ENCODE results near the gene TCERG1L.

The TCERG1L gene

GRCh38 chr10:131124945-131125344, 186.6 kb downstream of the TCERG1L start:
- DNase-seq = no peak
- H3K4me1 Mint-ChIP-seq (ENCODE audit: low read depth) = peaks cover 3% of the 10 kb centered on the region
- no peak overlapping the region for H3K4me3 Mint-ChIP-seq
- no peaks in the 10 kb centered on the region for H3K9me3 Mint-ChIP-seq
- no peaks in the 10 kb centered on the region for H3K27me3 Mint-ChIP-seq
- no peak overlapping the region for H3K27ac Mint-ChIP-seq
- H3K36me3 Mint-ChIP-seq (ENCODE audit: low read depth) = no peaks in the 10 kb centered on the region

DNA sequence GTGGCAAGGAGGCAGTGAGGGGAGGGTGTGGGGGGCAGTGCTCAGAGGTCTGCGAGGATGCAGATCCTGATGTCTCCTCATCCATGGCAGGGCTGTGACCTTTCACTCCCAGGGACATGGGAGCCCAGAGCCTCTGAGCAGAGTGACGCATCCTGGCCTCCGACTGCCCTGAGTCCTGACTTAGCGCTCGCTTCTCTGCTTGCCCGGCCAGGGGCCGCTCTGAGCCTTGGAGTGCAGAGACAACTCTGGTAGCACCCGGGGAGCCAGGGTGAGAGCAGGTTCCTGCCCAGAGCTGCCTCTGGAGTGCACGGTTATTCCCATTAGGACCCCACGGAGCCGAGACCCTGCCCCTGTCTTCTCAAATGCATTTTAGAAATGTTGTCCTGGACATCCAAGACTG, 188.0 kb downstream of the TCERG1L start:
- no peak for DNase-seq
- Mint-ChIP-seq H3K27ac (no peak overlapping the region), H3K27me3 (no peaks in the 10 kb centered on the region), H3K36me3 (ENCODE audit: low read depth) (no peaks in the 10 kb centered on the region), H3K4me3 (no peak overlapping the region), H3K9me3 (no peaks in the 10 kb centered on the region), H3K4me1 (ENCODE audit: low read depth) (peaks cover 3% of the 10 kb centered on the region)

DNA sequence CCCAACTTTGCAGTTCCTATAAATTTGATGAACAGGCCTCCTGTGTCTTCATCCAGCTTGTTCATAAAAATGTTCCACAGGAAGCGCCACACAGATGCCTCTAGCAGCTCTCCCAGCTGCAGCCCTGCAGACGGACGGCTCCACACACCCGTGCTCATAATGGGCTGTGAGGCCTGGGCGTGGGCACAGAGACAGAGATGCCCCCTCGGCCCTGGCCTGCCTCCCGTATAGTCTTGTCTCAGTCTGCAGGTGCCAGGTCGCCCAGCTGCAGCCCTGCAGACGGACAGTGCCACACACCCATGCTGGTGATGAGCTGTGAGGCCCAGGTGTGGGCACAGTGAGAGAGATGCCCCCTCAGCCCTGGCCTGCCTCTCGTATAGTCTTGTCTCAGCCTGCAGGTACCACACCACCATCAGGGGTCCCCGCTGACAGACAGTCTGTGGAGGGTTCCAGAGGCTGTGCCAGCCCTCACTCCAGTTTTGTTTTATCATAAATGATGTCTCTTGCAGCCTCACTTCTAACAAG, 189.9 kb downstream of the TCERG1L start:
- no peaks in the 10 kb centered on the region for H3K36me3 Mint-ChIP-seq (ENCODE audit: low read depth)
- no peaks in the 10 kb centered on the region for H3K27me3 Mint-ChIP-seq

GRCh38 chr10:131119626-131120355, 191.7 kb downstream of the TCERG1L start:
- Mint-ChIP-seq H3K27ac (no peak overlapping the region), H3K4me3 (no peak overlapping the region), H3K36me3 (ENCODE audit: low read depth) (no peaks in the 10 kb centered on the region), H3K4me1 (ENCODE audit: low read depth) (no peaks in the 10 kb centered on the region), H3K9me3 (no peaks in the 10 kb centered on the region), H3K27me3 (no peaks in the 10 kb centered on the region)
- DNase-seq = no peak

More for the DNA sequence above, 189.9 kb downstream of the TCERG1L start:
- no peaks in the 10 kb centered on the region for H3K4me1 Mint-ChIP-seq (ENCODE audit: low read depth)
- DNase-seq = no peak
- H3K27ac Mint-ChIP-seq = no peak overlapping the region
- H3K4me3 Mint-ChIP-seq = no peak overlapping the region
- H3K9me3 Mint-ChIP-seq = no peaks in the 10 kb centered on the region

DNA sequence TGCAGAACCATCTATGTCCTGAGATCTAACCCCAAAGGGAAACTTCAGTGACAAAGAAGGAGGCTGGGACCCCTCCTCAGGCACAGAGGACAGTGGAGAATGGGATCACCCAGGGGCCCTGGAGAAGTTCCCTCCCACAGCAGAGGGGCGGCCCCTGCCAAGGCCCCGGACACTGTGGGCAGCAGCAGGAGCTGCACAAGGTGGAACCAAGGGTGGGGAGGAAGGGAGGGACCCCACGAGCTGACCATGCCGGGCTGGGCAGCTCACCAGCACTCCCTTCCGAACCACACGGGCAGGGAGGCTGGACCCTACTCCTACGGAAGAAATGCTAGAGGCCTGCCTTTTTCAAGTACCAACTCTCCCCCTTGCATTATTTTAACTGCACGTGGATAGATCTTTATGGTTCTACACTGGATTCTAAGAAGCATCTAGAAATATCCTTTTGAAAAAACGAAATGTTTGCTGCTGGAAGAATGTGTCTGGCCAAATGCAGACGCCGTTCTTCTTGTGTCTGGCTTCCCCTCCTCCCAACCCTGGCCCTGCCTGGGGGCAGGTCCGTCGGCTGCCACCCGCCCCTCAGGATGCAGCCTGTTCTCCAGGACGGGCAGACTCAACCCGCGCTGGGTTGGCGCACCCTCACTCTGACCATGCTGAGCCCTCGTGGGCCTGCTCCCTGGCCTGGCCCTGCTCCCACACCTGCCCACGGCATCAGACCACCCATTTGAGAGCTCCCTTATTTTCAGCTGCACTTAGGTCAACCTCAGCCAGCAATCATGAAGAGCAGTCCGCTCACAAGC, 193.9 kb downstream of the TCERG1L start:
- H3K27ac Mint-ChIP-seq = no peak overlapping the region
- H3K9me3 Mint-ChIP-seq = no peaks in the 10 kb centered on the region
- no peak overlapping the region for H3K4me3 Mint-ChIP-seq
- no peak for DNase-seq
- no peaks in the 10 kb centered on the region for H3K4me1 Mint-ChIP-seq (ENCODE audit: low read depth)
- no peaks in the 10 kb centered on the region for H3K36me3 Mint-ChIP-seq (ENCODE audit: low read depth)
- H3K27me3 Mint-ChIP-seq = no peaks in the 10 kb centered on the region

GRCh38 chr10:131116991-131117375, 194.5 kb downstream of the TCERG1L start:
- no peaks in the 10 kb centered on the region for H3K36me3 Mint-ChIP-seq (ENCODE audit: low read depth)
- no peak for DNase-seq
- H3K4me1 Mint-ChIP-seq (ENCODE audit: low read depth) = no peaks in the 10 kb centered on the region
- H3K4me3 Mint-ChIP-seq = no peak overlapping the region
- no peak overlapping the region for H3K27ac Mint-ChIP-seq
- H3K27me3 Mint-ChIP-seq = no peaks in the 10 kb centered on the region
- H3K9me3 Mint-ChIP-seq = no peaks in the 10 kb centered on the region

DNA sequence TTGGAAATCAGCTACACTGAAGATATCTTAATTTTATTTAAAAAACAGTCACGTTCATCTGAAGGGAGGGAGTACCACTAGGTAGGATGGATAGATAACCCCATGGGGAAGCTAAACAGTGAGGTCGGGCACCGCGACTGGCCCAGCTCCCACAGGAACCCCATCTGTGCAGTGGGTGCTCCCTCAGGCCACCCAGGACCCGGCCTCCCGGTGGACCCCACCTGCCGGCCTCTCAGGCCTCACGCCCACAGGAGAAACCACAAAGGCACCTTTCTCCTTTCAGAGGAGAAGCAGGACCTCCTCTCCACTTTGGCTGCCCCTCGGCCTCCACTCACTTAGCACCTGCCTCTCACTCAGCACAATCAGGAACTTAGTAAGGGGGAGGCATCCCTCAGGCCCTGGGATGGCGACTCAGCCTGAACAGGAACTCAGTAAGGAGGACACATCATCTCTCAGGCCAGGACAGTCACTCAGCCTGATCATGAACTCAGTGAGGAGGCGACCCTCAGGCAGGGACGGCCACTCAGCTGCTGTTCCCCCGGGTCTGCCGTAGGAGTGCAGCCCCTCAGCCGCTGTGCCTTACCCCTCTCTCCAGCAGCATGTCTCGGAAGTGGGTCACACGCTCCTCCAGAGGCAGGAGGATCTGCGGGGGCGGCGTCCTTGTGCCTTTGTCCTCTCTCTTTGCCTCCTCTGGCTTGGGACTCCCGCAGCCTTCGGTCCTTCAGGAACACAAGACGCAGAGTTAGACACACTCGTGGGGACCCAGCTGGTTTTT, 195.1 kb downstream of the TCERG1L start:
- Mint-ChIP-seq H3K36me3 (ENCODE audit: low read depth) (no peaks in the 10 kb centered on the region), H3K27me3 (no peaks in the 10 kb centered on the region), H3K4me3 (no peak overlapping the region), H3K27ac (no peak overlapping the region), H3K4me1 (ENCODE audit: low read depth) (no peaks in the 10 kb centered on the region), H3K9me3 (no peaks in the 10 kb centered on the region)
- DNase-seq = no peak

DNA sequence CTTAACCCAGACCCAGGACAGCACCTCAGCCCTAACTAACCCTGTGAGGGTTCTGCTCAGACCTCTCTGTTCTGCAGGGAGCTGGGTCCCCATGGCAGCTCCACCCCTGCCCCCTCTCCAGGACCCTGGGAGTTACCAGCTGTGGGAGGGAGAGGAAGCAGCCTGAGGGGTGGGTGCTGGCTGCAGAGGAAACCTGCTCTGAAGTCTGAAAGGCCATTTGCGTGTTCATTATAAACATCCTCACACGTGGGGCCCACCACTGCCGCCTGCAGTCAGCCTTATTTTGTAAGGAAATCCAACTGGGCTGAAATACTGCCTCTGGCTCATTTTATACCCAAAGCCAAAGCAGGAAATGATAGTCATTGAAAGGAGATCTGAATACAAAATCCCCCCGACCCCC, 195.7 kb downstream of the TCERG1L start:
- H3K4me1 Mint-ChIP-seq (ENCODE audit: low read depth) = no peaks in the 10 kb centered on the region
- no peaks in the 10 kb centered on the region for H3K36me3 Mint-ChIP-seq (ENCODE audit: low read depth)
- H3K27me3 Mint-ChIP-seq = no peaks in the 10 kb centered on the region
- no peaks in the 10 kb centered on the region for H3K9me3 Mint-ChIP-seq
- H3K4me3 Mint-ChIP-seq = no peak overlapping the region
- no peak overlapping the region for H3K27ac Mint-ChIP-seq
- DNase-seq = no peak

- DNase-seq = no peak
- no peaks in the 10 kb centered on the region for H3K27me3 Mint-ChIP-seq
These were observed 196.2 kb downstream of the TCERG1L start for GRCh38 chr10:131115321-131115720.

GRCh38 chr10:131114846-131115245, 196.7 kb downstream of the TCERG1L start:
- no peaks in the 10 kb centered on the region for H3K27me3 Mint-ChIP-seq
- no peaks in the 10 kb centered on the region for H3K4me1 Mint-ChIP-seq (ENCODE audit: low read depth)
- DNase-seq = no peak
- no peak overlapping the region for H3K27ac Mint-ChIP-seq
- no peak overlapping the region for H3K4me3 Mint-ChIP-seq
- H3K36me3 Mint-ChIP-seq (ENCODE audit: low read depth) = no peaks in the 10 kb centered on the region
- H3K9me3 Mint-ChIP-seq = no peaks in the 10 kb centered on the region

More at GRCh38 chr10:131115321-131115720, 196.2 kb downstream of the TCERG1L start:
- no peaks in the 10 kb centered on the region for H3K9me3 Mint-ChIP-seq
- H3K36me3 Mint-ChIP-seq (ENCODE audit: low read depth) = no peaks in the 10 kb centered on the region
- no peaks in the 10 kb centered on the region for H3K4me1 Mint-ChIP-seq (ENCODE audit: low read depth)
- H3K4me3 Mint-ChIP-seq = no peak overlapping the region
- H3K27ac Mint-ChIP-seq = no peak overlapping the region

DNA sequence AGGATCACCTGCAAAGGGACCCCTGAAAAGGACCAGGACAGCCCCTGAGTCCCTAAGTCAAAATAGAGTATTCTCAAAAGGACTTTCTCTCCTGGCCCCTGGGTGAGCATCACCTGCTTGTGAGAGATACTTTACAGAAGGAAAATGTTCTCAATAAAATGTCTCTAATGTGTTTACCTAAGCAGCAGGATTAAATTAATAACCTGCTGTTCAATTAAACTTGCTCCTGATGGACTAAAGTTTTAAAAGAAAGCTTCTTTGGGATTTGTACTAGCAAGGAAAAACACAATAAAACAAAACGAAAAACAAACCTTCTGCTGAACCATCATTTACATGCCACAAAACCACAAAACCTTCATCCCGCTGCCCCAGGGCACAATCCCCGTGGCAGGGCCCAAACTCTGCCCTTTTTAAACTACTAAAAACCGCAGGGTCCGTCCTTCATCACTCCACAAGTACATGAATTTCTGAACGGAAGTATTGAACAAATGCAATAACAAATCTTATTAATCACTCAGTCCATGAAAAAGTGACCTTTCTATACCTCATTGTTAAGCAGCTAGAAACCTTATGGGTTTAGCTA, 197.7 kb downstream of the TCERG1L start:
- Mint-ChIP-seq H3K27ac (no peak overlapping the region), H3K27me3 (no peaks in the 10 kb centered on the region), H3K36me3 (ENCODE audit: low read depth) (no peaks in the 10 kb centered on the region), H3K4me1 (ENCODE audit: low read depth) (no peaks in the 10 kb centered on the region), H3K4me3 (no peak overlapping the region), H3K9me3 (peaks cover 2% of the 10 kb centered on the region)
- no peak for DNase-seq

GRCh38 chr10:131113165-131113564, 198.4 kb downstream of the TCERG1L start:
- H3K4me1 Mint-ChIP-seq (ENCODE audit: low read depth) = no peaks in the 10 kb centered on the region
- no peak for DNase-seq
- H3K27me3 Mint-ChIP-seq = no peaks in the 10 kb centered on the region
- H3K36me3 Mint-ChIP-seq (ENCODE audit: low read depth) = no peaks in the 10 kb centered on the region
- H3K9me3 Mint-ChIP-seq = peaks cover 2% of the 10 kb centered on the region
- H3K27ac Mint-ChIP-seq = no peak overlapping the region
- no peak overlapping the region for H3K4me3 Mint-ChIP-seq

- no peak for DNase-seq
- H3K27me3 Mint-ChIP-seq = no peaks in the 10 kb centered on the region
- no peaks in the 10 kb centered on the region for H3K4me1 Mint-ChIP-seq (ENCODE audit: low read depth)
- peaks cover 4% of the 10 kb centered on the region for H3K9me3 Mint-ChIP-seq
- H3K36me3 Mint-ChIP-seq (ENCODE audit: low read depth) = no peaks in the 10 kb centered on the region
- no peak overlapping the region for H3K4me3 Mint-ChIP-seq
- no peak overlapping the region for H3K27ac Mint-ChIP-seq
These were observed 198.8 kb downstream of the TCERG1L start for GRCh38 chr10:131112691-131113090.

DNA sequence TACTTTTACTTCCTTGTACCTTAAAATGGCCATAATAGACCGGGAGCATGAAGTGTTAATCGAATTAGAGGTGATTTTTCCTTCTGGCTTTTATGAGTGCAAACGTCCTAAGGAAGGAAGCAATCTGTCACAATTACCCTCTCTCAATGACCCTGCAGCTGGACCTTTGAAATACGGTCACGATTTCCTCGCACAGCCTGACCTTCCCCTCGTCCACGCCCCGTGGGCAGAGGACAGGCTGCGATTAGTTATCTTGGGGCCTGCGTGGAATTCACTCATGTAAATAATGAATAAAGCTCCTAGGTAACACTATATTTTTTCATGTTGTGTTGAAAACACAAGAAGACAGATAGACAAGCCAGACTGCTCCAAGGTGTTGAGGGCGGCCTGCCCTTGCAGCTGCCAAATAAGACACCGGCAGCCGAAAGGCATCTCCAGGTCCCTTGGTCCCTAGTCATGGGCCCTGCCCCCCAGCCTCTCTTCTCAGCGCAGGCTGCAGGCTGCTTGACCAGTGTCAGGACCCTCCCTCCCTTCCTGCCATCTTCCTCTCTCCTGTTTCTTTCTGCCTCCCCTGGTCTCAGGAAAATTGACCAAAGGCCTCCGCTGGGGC, 199.9 kb downstream of the TCERG1L start:
- H3K4me3 Mint-ChIP-seq = no peak overlapping the region
- no peaks in the 10 kb centered on the region for H3K4me1 Mint-ChIP-seq (ENCODE audit: low read depth)
- no peaks in the 10 kb centered on the region for H3K27me3 Mint-ChIP-seq
- no peaks in the 10 kb centered on the region for H3K36me3 Mint-ChIP-seq (ENCODE audit: low read depth)
- DNase-seq = no peak
- H3K27ac Mint-ChIP-seq = no peak overlapping the region
- H3K9me3 Mint-ChIP-seq = peaks cover 7% of the 10 kb centered on the region

Data from activated T-cell treated with anti-CD3 and anti-CD28 coated beads, Interleukin-2, amount 50 U/mL, for 24 hours (primary cell).